Colonic mucosa (tissue), 4 donors: ENCODE measurements around the gene VPS50. TPM values are rescaled to one million over a fixed set of nuclear protein-coding genes. Genes with fewer than 3 reads are reported as not detected.
"Not testable (repeated sequence)": the region's sequence is repeated elsewhere in the genome, so short reads cannot be mapped to it uniquely, and the experiment has no call there.

ENCODE experiments used
- DNase-seq: peaks from one replicate; pipeline ENCODE4 v3.0.0-alpha.2; 2020
- H3K27ac ChIP-seq: fragments of 200-600 bp; one replicate; pipeline ENCODE4 v1.8.0; 2021
- H3K27me3 ChIP-seq: fragments of 200-600 bp; one replicate; pipeline ENCODE4 v1.8.0; 2021
- H3K36me3 ChIP-seq: fragments of 200-600 bp; one replicate; pipeline ENCODE4 v1.8.0; 2021
- H3K4me1 ChIP-seq: fragments of 200-600 bp; one replicate; pipeline ENCODE4 v1.8.0; 2021; ENCODE audit warnings: mild to moderate bottlenecking
- H3K4me3 ChIP-seq: fragments of 200-600 bp; one replicate; pipeline ENCODE4 v1.8.0; 2021
- H3K9ac ChIP-seq, 2 donors: one replicate each; pipeline ENCODE4 v1.7.0; 2013; ENCODE audit warnings: control low read depth in 2 of 2, low read depth in 2 of 2, low read length in 2 of 2
- H3K9me3 ChIP-seq: fragments of 200-600 bp; one replicate; pipeline ENCODE4 v1.8.0; 2021
- intact Hi-C: fragments of 100-400 bp; cut with DNase I; formaldehyde crosslinking; loops from one replicate; pipeline ENCODE4 v1.14.1; 2022
- total RNA-seq, 2 donors: library from RNA; stranded (reverse); fragmentation: NEBNext Ultra II Directional in 1 of 2; extraction: Animal tissue kit (Norgen Biotek cat#: 25700) in 1 of 2; gene quantifications; one replicate each; pipeline ENCODE4 v1.2.1, GENCODE V29; 2021
- TF ChIP-seq, protein P1 (sequence below): fragments of 200-600 bp; IDR thresholded peaks from one replicate; pipeline ENCODE4 v1.8.0; 2022; ENCODE audit warnings: antibody characterized with exemption, mild to moderate bottlenecking
- donor health status: healthy.
- donor health status: DM: no; HTN: no; CAD: no.
- donor health status: DM: no; HTN: no; CAD: no.

VPS50 gene
- total RNA-seq, 2 donors from 2014 or later = 27.2 to 29.0 TPM

GRCh38 chr7:93332172-93332571, 100.0 kb downstream of the VPS50 start:
- H3K36me3 ChIP-seq = no peaks in the 10 kb centered on the region
- H3K9ac ChIP-seq = no peak overlapping the region
- intact Hi-C loops = no loop called here
- no peak for DNase-seq
- no peaks in the 10 kb centered on the region for H3K27me3 ChIP-seq
- TF ChIP-seq, protein P1, sequence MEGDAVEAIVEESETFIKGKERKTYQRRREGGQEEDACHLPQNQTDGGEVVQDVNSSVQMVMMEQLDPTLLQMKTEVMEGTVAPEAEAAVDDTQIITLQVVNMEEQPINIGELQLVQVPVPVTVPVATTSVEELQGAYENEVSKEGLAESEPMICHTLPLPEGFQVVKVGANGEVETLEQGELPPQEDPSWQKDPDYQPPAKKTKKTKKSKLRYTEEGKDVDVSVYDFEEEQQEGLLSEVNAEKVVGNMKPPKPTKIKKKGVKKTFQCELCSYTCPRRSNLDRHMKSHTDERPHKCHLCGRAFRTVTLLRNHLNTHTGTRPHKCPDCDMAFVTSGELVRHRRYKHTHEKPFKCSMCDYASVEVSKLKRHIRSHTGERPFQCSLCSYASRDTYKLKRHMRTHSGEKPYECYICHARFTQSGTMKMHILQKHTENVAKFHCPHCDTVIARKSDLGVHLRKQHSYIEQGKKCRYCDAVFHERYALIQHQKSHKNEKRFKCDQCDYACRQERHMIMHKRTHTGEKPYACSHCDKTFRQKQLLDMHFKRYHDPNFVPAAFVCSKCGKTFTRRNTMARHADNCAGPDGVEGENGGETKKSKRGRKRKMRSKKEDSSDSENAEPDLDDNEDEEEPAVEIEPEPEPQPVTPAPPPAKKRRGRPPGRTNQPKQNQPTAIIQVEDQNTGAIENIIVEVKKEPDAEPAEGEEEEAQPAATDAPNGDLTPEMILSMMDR = no peak
- H3K4me1 ChIP-seq = no peaks in the 10 kb centered on the region
- no peaks in the 10 kb centered on the region for H3K9me3 ChIP-seq
- no peak overlapping the region for H3K27ac ChIP-seq
- H3K4me3 ChIP-seq = no peak overlapping the region

- H3K27me3 ChIP-seq = no peaks in the 10 kb centered on the region
- intact Hi-C loops = no loop called here
- no peak overlapping the region for H3K9ac ChIP-seq
- no peaks in the 10 kb centered on the region for H3K36me3 ChIP-seq
- no peak overlapping the region for H3K4me3 ChIP-seq
- TF ChIP-seq, protein P1 = no peak
- no peak for DNase-seq
- H3K27ac ChIP-seq = no peak overlapping the region
- H3K4me1 ChIP-seq = no peaks in the 10 kb centered on the region
- H3K9me3 ChIP-seq = no peaks in the 10 kb centered on the region
Measured at GRCh38 chr7:93337052-93337451, 104.9 kb downstream of the VPS50 start.

GRCh38 chr7:93342178-93342577, 110.0 kb downstream of the VPS50 start:
- H3K9ac ChIP-seq, H3K9me3 ChIP-seq, H3K36me3 ChIP-seq, DNase-seq, H3K27ac ChIP-seq, H3K4me3 ChIP-seq, H3K4me1 ChIP-seq, intact Hi-C loops, H3K27me3 ChIP-seq: not testable (repeated sequence)

DNA sequence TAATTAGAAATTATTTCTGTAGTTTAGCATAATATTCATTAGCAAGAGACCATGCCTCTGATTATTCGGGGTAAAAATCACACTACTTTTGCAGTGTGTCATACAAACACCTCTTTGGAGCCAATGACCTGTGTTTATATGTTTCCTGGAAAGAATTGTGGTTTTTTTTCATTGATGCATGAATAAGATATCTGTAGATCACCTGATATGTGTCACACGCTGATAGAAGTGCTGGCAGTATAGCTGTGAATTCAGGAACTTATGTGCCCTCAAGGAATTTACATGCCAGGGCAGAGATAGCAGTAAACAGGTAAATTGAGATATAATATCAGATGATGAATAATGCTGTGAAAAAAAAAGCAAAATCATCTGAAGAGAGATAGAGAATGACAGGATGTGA, 118.2 kb downstream of the VPS50 start:
- H3K4me3 ChIP-seq = no peak overlapping the region
- H3K9me3 ChIP-seq = no peaks in the 10 kb centered on the region
- intact Hi-C loops = no loop called here
- no peaks in the 10 kb centered on the region for H3K4me1 ChIP-seq
- no peaks in the 10 kb centered on the region for H3K27me3 ChIP-seq
- no peak for DNase-seq
- TF ChIP-seq, protein P1 = no peak
- H3K36me3 ChIP-seq = no peaks in the 10 kb centered on the region
- H3K27ac ChIP-seq = no peak overlapping the region
- no peak overlapping the region for H3K9ac ChIP-seq

GRCh38 chr7:93352881-93353280, 120.7 kb downstream of the VPS50 start:
- H3K4me1 ChIP-seq = no peaks in the 10 kb centered on the region
- no peaks in the 10 kb centered on the region for H3K9me3 ChIP-seq
- peaks cover 7% of the 10 kb centered on the region for H3K36me3 ChIP-seq
- H3K27ac ChIP-seq = no peak overlapping the region
- TF ChIP-seq, protein P1 = no peak
- no peak overlapping the region for H3K4me3 ChIP-seq
- DNase-seq = no peak
- H3K27me3 ChIP-seq = no peaks in the 10 kb centered on the region
- intact Hi-C loops = no loop called here
- H3K9ac ChIP-seq = no peak overlapping the region

DNA sequence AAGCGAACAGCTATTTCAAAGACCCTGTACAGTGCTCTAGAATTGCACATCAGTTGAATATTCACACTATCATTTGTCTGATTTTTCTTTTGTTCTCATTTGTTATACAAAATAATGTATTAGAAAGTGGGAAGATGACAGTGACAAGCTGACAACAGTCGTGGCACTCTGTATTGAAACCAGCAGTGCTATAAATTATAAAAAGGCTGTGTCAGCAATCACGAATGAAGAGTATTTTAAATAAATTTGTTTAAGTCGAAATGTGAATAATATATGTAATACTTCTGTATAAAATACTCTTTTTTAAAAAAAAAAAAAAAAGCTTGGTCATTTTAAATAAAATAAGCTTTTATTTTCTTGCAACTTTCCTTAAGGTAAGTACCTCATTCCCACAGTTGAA, 122.6 kb downstream of the VPS50 start:
- H3K4me1 ChIP-seq = no peaks in the 10 kb centered on the region
- no peaks in the 10 kb centered on the region for H3K27me3 ChIP-seq
- H3K4me3 ChIP-seq = no peak overlapping the region
- DNase-seq = no peak
- no peak overlapping the region for H3K9ac ChIP-seq
- H3K9me3 ChIP-seq = no peaks in the 10 kb centered on the region
- intact Hi-C loops = no loop called here
- peaks cover 7% of the 10 kb centered on the region for H3K36me3 ChIP-seq
- TF ChIP-seq, protein P1 = no peak
- no peak overlapping the region for H3K27ac ChIP-seq
